ENCODE results near the gene EXD3. TPM values are rescaled to one million over a fixed set of nuclear protein-coding genes. Genes with fewer than 3 reads are reported as not detected.
A peak's percentile ranks its signal among the peaks of the same experiment; 100 is the strongest.

The EXD3 gene
- total and polyA plus RNA-seq, 2 donors from 2014 or later = 18.9 to 44.5 TPM

- H3K27ac ChIP-seq (ENCODE audit: low read depth in 2 of 2, low read length in 2 of 2) = no peak overlapping the region
- intact Hi-C loops (cut with DNase I) = no loop called here
- H3K27me3 ChIP-seq (ENCODE audit: control insufficient read depth, insufficient read depth, low read length) = no peaks in the 10 kb centered on the region
- no peak overlapping the region for H3K9ac ChIP-seq (ENCODE audit: low read length in 3 of 3)
- H3K9me3 ChIP-seq (ENCODE audit: control insufficient read depth in 2 of 3, insufficient read depth in 1 of 3, low read length in 3 of 3) = no peaks in the 10 kb centered on the region
- peaks cover 0 to 4% (median 0%) of the 10 kb centered on the region in 3 donors for H3K4me1 ChIP-seq (ENCODE audit: control insufficient read depth in 2 of 3, insufficient read depth in 2 of 3, low read depth in 1 of 3, low read length in 3 of 3)
- peak in 2 of 5 donors; percentile 25 to 61 for DNase-seq
- no peak overlapping the region for H3K4me3 ChIP-seq (ENCODE audit: low read length in 3 of 3)
- no peaks in the 10 kb centered on the region for H3K36me3 ChIP-seq (ENCODE audit: control insufficient read depth in 2 of 3, insufficient read depth in 3 of 3, low read length in 3 of 3)
- no peak for TF ChIP-seq CTCF (IDR thresholded peaks at IDR 0.05; ENCODE audit: borderline replicate concordance, extremely low read depth, insufficient read depth)
- no peak for FAIRE-seq
These were observed 37.8 kb downstream of the EXD3 start for GRCh38 chr9:137385061-137385655.

DNA sequence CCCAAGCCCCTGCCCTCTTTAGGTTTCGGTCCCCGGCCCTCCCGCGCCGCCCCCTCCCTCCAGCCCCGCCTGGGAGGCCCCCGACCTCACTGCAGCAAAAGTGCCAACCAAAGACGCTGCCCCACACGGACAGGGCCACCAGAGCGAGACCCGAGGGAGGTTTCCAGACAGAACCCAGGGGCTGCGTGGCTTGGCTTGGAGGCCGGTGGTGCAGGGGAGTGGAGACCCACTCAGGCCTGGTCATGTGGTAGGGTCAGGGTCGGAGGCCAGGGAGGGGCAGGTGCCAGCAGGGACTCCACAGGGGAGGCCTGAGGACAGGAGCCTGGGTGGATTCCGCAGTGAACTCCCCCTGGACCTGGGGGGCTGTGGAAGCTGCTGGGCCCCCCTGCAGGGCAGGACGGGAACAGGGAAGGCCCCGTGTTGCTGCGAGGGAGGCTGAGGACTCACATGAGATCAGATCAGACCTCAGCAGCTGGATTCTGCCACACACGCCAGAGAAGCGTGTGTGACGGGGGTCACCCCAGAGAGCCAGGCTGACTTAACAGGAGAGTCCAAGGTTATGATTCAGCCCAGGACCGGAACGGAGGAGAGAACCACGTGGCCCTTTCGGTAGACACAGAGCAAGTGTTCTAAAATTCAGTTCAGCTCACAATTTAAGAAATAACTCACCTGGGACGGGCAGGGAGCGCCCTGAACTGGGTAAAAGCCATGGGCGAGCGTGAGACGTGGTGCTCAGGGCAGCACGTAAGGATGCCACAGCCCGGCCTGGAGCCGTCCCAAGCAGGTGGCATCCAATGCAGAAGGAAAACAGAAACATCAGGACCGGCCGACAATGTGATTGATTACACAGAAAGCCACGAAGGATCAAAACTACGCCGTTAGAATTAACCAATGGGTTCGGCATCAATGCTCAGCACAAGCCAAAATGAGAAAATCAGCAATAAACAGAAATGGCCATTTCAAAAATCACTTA is 38.9 kb downstream of the EXD3 start:
- H3K9me3 ChIP-seq (ENCODE audit: control insufficient read depth in 2 of 3, insufficient read depth in 1 of 3, low read length in 3 of 3) = no peaks in the 10 kb centered on the region
- no peak overlapping the region for H3K4me3 ChIP-seq (ENCODE audit: low read length in 3 of 3)
- intact Hi-C loops (cut with DNase I) = no loop called here
- DNase-seq (peak in 2 of 5 donors; percentile 44 to 59), FAIRE-seq (no peak)
- no peak overlapping the region for H3K27ac ChIP-seq (ENCODE audit: low read depth in 2 of 2, low read length in 2 of 2)
- peaks cover 0 to 4% (median 0%) of the 10 kb centered on the region in 3 donors for H3K4me1 ChIP-seq (ENCODE audit: control insufficient read depth in 2 of 3, insufficient read depth in 2 of 3, low read depth in 1 of 3, low read length in 3 of 3)
- no peaks in the 10 kb centered on the region for H3K36me3 ChIP-seq (ENCODE audit: control insufficient read depth in 2 of 3, insufficient read depth in 3 of 3, low read length in 3 of 3)
- TF ChIP-seq CTCF (IDR thresholded peaks at IDR 0.05; ENCODE audit: borderline replicate concordance, extremely low read depth, insufficient read depth) = no peak
- no peaks in the 10 kb centered on the region for H3K27me3 ChIP-seq (ENCODE audit: control insufficient read depth, insufficient read depth, low read length)
- H3K9ac ChIP-seq (ENCODE audit: low read length in 3 of 3) = no peak overlapping the region

DNA sequence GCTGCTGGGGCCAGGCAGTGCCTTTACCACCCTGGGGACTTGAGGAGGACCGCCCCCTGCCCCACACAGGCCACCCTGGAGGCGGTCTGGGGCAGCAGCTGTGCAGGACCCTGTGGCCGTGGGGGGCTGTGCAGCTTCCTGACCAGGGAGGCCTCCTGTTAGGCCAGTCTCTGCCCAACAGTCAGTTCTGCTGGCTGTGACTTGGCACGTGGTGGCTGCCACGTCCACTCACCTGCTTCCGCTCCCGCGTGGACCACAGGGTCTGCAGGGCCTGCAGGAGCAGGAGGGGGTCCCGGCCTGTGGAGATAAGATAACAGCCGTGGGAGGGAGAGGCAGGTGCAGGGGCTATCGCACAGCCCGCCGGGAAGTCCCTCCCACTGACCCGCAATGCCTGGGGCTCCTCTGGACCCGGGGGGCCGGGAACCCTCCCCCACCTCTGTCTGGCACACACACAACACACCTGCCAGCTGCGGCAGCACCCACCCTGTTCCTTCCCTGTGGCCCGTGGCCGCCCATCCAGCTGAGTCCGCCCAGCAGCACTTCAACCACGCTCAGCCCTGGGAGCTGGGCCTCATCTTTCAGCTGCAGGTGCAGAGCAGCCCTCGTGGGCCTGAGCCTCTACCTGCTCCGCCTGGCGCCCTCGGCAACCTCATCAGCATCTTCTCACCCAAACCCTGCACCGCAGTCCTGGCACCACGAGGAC is 39.7 kb downstream of the EXD3 start:
- Histone ChIP-seq H3K27me3 (ENCODE audit: control insufficient read depth, insufficient read depth, low read length) (no peaks in the 10 kb centered on the region), H3K9me3 (ENCODE audit: control insufficient read depth in 2 of 3, insufficient read depth in 1 of 3, low read length in 3 of 3) (no peaks in the 10 kb centered on the region), H3K36me3 (ENCODE audit: control insufficient read depth in 2 of 3, insufficient read depth in 3 of 3, low read length in 3 of 3) (no peaks in the 10 kb centered on the region), H3K9ac (ENCODE audit: low read length in 3 of 3) (no peak overlapping the region), H3K4me1 (ENCODE audit: control insufficient read depth in 2 of 3, insufficient read depth in 2 of 3, low read depth in 1 of 3, low read length in 3 of 3) (peaks cover 0 to 4% (median 0%) of the 10 kb centered on the region in 3 donors), H3K27ac (ENCODE audit: low read depth in 2 of 2, low read length in 2 of 2) (no peak overlapping the region), H3K4me3 (ENCODE audit: low read length in 3 of 3) (no peak overlapping the region)
- intact Hi-C loops (cut with DNase I) = no loop called here
- TF ChIP-seq CTCF (IDR thresholded peaks at IDR 0.05; ENCODE audit: borderline replicate concordance, extremely low read depth, insufficient read depth) = no peak
- DNase-seq (peak in 2 of 5 donors; percentile 64 to 66), FAIRE-seq (no peak)
